ENCODE results near the gene HAT1. TPM values are rescaled to one million over a fixed set of nuclear protein-coding genes. Genes with fewer than 3 reads are reported as not detected.

The HAT1 gene
- total RNA-seq, 1 donor from 2014 or later = 37.9 TPM

GRCh38 chr2:172031536-172031935 lies 109.3 kb downstream of the HAT1 start:
- no peak overlapping the region for H3K4me3 Mint-ChIP-seq (ENCODE audit: unreplicated experiment)
- no peaks in the 10 kb centered on the region for H3K9me3 Mint-ChIP-seq (ENCODE audit: low read depth)
- DNase-seq (ENCODE audit: low spot score) = no peak

More at GRCh38 chr2:172031536-172031935, 109.3 kb downstream of the HAT1 start:
- Mint-ChIP-seq H3K27ac (ENCODE audit: unreplicated experiment) (no peak overlapping the region), H3K4me1 (ENCODE audit: low read depth) (peaks cover 20% of the 10 kb centered on the region), H3K36me3 (ENCODE audit: low read depth) (no peaks in the 10 kb centered on the region), H3K27me3 (ENCODE audit: low read depth) (no peaks in the 10 kb centered on the region)
- no peak for TF ChIP-seq CTCF (IDR thresholded peaks at IDR 0.05)

Other genes starting within 250 kb of the HAT1 start
- 129 to 141 TPM (median 136 TPM) in 3 replicates for gene DYNC1I2, start 235.0 kb upstream of the HAT1 start, total RNA-seq
- 18.2 to 30.6 TPM (median 19.0 TPM) in 3 replicates for gene SLC25A12, start 28.2 kb upstream of the HAT1 start, total RNA-seq
- 4.5 to 9.9 TPM (median 4.6 TPM) in 3 replicates for gene METAP1D, start 77.5 kb downstream of the HAT1 start, total RNA-seq
- 6.7 to 34.2 TPM (median 7.1 TPM) in 3 replicates for gene DLX1, start 163.0 kb downstream of the HAT1 start, total RNA-seq
- 5.2 to 29.1 TPM (median 5.7 TPM) in 3 replicates for gene DLX2, start 180.4 kb downstream of the HAT1 start, total RNA-seq

All from chondrocyte (in vitro differentiated cells).